ENCODE measurements around the gene TTLL13.
"Not testable (repeated sequence)": the region's sequence is repeated elsewhere in the genome, so short reads cannot be mapped to it uniquely, and the experiment has no call there.

The TTLL13 gene

DNA sequence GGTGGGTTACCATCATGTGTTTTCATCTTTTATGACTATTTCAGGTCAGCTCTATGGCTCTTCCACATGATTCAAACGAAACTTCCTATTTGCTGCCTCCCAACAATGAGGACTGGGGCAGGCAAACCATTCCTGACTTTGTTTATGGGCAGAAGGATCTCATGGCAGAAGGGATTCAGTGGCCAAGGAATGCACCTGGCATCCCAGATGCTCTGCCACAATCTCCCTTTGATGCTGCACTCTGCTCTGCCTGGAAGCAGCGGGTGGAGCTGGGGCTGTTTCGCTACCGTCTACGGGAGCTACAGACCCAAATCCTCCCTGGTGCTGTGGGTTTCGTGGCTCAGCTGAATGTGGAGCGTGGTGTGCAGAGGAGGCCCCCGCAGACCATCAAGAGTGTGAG, 8.5 kb upstream of the TTLL13 start:
- no peak for DNase-seq

DNA sequence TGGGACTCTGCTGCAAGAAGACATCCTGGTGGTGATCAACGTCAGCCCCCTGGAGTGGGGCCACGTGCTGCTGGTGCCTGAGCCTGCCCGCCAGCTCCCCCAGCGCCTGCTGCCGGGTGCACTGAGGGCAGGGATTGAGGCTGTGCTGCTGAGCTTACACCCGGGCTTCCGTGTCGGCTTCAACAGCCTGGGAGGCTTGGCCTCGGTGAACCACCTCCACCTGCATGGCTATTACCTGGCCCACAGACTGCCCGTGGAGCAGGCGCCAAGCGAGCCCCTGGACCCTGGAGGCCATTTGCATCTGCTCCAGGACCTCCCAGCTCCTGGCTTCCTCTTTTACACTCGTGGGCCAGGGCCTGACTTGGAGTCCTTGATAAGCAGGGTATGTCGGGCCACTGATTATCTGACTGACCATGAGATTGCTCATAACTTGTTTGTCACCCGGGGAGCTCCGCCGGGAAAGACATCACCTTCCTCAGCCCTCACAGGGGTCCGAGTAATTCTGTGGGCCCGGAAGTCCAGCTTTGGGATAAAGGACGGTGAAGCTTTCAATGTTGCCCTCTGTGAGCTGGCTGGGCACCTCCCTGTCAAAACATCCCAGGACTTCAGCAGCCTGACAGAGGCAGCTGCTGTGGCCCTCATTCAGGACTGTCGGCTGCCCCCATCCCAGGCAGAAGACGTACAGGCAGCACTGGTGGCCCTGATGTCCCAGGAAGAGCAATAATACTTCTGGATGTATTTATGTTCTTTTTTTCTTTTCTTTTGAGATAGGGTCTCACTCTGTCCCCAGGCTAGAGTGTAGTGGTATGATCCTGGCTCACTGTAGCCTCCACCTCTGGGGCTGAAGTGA, 7.8 kb upstream of the TTLL13 start:
- DNase-seq = no peak

DNA sequence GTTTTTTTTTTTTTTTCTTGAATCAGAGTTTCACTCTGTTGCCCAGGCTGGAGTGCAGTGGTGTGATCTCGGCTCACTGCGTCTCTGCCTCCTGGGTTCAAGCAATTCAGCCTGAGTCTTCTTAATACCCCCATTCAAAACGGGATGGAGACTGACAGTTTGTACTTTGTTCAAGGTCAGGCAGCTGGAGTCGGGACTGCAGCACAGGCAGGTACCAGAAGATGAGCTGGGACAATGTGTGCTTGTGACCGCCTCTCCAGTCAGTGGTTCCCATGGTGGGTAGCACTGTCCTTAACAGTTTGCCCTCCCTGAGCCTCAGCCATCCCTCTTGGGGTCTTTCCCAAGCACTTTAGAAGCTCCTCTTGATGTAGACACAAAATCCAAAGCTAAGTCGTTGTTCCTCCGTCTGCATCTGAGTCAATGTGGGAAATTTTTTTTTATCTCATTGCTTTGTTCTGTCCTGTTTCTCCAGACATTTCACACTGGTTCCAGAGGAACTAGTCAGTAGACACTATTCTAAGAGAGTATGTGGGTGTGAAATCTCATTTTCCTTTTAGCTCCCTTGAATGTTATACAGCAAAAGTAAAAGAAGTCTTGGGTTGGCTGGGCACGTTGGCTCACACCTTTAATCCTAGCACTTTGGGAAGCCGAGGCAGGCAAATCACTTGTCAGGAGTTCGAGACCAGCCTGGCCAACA, 5.3 kb upstream of the TTLL13 start:
- no peak for DNase-seq

DNA sequence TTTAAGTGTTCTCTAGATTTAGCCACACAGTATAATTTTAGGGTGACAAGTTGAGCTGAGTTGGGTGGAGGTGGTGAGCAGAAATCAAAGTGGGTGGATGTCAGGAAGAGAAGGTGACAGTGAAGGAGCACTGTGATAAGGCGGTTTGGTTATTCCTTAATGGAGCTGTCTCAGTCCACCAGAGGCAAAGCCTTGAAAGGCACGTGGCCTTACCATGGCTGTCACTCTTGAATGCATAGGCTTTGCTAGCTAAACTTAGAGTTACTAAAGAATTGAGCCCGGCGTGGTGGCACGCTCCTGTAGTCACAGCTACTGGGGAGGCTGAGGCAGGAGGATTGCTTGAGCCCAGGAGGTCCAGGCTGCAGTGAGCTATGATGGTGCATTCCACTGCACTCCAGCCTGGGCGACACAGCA, 560 bp upstream of the TTLL13 start:
- no peak for DNase-seq

DNA sequence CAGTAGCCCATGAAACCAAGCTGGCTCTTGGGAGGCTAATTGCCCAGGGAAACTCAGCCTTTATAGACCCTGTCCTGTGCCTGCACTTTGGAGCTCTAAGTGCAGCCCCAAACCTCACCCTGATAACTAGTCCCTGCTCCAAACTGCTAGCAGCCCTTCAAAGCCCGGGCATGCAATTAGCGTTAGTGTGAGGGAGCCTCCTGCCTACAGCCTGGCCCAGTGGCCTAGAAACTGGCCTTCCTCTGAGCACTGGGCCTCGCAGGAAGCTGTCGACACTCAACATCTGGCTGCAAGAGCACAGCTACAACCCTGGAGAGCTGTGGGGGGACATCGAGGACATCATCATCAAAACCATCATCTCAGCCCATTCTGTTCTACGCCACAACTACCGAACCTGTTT, 8.4 kb downstream of the TTLL13 start:
- no peak for DNase-seq

DNA sequence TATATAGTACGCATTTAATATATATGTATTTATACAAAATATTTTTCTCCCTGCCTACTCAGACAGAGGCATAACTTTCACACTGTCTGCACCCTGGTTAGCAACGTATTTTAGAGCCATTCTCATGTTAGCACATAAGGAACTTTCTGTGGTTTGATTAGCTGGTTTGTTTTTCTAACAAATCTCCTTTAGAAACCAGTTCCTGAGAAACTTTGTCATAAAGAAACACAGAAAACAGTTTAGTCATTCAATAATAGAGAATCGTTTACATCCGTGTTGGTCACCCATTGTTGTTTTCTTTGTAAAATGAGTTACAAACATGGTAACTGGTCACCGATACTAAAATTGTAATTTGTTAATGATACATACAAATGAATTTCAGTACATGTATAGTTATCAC, 10.2 kb downstream of the TTLL13 start:
- DNase-seq = no peak

DNA sequence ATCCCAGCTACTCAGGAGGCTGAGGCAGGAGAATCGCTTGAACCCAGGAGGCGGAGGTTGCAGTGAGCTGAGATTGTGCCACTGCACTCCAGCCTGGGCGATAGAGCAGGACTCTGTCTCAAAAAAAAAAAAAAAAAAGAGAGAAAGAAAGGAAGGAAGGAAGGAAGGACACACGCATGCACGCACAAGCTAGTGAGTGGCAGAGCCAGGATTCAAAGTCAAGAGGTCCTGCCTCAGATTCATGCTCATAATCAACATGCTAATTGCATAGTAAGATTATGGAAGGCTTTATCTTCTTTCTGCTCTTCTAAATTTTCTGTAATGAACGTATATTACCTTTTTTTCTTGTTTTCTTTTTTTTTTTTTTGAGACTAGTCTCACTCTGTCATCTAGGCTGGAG, 11.4 kb downstream of the TTLL13 start:
- DNase-seq = not testable (repeated sequence)

DNA sequence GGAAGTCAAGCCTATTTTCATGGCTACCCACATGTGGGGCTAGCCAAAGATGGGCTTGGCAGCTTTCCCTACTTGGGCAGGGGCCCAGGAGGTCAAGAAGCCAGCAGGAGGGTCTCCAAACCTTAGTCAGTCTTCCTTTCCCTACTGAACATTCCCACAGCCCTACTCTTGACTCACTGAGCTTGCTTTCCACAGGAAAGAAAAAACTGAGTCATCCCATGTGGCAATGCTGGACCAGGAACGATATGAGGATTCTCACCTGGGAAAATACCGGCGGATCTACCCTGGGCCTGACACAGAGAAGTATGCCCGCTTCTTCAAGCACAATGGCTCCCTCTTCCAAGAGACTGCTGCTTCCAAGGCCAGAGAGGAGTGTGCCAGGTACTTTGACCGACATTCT, 12.5 kb downstream of the TTLL13 start:
- no peak for DNase-seq

DNA sequence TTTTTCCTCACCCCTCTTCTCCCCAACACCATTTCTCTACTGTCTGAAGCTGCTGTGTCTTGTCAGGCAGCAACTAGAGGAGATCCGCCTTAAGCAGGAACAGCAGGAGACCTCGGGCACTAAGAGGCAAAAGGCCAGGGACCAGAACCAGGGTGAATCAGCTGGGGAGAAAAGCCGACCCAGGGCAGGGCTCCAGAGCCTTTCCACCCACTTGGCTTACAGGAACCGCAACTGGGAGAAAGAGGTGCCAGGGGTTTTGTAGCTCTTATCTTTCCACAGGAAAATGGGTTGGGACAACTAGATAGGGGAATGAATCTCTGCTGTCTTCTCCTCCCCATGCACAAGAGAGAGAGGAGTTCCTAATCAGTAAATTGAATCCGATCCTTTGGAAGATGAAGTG, 13.1 kb downstream of the TTLL13 start:
- DNase-seq = no peak

DNA sequence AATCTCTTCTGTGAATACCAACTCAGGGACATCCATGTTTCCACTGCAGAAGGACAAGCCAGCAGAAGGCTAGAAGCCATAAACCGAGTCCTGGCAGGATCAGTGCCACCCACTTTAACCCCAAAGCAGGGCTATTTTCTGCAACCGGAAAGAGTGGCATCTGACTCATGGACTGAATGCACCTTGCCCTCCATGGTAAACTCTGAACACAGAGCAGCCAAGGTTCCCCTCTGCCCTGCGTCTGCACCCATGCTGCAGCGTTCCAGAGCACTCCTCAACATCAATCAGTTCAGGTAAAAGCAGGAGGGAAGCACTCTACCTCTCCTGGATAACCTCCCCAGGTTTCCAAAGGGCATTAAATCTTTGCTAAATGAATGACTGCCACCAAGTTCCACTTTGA, 15.3 kb downstream of the TTLL13 start:
- DNase-seq = peak in 1 of 2 experiments; percentile 8

DNA sequence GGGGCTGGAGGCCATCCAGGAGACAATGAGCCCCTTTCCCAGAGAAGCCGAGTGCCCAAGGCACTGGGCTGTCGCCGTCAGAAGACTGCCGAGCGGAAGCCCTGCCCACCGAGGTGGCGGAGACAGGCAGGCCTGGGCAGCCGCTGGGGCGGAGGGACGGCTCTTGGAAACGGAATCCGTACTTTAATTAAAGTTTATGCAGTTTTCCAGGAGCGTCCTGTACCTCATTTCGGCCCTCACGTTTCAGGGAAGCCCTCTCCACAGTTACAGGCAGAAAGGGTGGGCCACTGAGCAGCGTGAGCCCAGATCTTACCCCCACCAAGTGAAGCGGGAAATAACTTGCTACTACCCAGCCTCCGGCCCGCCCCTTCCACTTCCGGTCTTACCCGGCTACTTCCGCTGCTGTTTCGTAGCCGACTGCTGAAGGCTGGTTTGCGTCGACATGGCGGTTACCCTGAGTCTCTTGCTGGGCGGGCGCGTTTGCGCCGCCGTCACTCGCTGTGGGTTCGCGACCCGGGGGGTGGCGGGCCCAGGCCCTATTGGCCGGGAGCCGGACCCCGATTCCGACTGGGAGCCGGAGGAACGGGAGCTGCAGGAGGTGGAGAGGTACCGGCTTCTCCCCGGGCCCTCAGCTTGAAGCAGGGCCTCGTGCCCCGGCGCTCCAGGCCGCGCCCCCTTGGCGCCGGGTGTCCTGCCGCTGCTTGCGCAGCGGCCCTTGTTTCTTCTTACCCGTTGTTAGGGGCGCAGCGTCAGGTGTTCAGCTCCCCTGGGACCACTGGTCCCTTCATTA, 16.1 kb downstream of the TTLL13 start, which contains the start of gene NGRN:
Gene NGRN, plus strand, starts transcription at position 402 of the 790 bp plus-strand sequence. Its CDS starts 41 bp downstream, at position 443.
- DNase-seq = peak; percentile 87 to 89

DNA sequence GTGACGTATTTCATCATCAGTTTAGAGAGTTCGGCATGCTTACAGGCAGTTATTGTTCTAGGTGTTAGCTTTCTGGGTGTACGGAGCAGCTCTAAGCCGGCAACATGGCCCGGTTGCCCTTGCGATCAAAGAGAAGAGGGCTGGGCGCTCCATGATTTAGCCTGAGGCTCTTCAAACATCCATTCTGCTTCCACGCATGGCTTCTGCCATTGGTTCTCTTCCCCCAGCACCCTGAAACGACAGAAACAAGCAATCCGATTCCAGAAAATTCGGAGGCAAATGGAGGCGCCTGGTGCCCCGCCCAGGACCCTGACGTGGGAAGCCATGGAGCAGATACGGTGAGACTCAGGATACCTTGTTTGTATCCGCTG, 16.7 kb downstream of the TTLL13 start:
- peak; percentile 26 to 27 for DNase-seq

DNA sequence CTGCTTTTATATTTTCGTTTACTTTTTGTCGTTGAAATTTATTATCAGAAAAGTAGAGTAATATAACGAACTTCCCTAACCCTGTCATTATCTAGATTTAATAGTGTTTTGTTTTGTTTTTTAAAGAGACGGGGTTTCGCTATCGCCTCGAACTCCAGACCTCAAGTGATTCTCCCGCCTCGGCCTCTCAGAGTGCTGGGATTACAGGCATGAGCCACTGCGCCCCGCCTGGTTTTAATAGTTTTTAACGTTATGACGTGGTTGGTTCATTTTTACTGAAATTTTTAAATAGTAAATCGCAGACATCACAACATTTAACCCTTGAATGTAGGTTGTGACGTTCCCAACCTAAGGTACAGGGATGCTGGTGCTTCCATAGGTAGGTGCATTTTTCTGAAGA, 17.1 kb downstream of the TTLL13 start:
- DNase-seq = peak in 1 of 2 experiments; percentile 9

DNA sequence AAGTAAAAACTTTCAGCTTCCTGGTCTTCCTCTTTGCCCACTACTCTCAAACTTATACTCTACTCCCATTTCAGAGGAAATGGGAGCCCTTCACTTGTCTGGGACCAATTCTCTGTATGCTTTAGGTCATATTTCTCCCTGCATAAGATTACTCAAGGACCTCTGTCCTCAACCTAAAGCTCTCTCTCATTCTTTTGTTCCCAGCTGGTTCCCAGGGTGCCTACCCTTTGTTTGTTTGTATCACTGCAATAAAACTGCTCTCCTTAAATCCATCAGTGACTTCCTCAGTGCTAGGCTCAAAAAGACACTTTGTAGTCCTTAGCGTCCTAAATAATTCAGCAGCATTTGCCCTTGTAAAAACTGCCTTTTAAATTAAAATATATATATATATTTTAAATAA, 19.1 kb downstream of the TTLL13 start:
- DNase-seq = no peak

DNA sequence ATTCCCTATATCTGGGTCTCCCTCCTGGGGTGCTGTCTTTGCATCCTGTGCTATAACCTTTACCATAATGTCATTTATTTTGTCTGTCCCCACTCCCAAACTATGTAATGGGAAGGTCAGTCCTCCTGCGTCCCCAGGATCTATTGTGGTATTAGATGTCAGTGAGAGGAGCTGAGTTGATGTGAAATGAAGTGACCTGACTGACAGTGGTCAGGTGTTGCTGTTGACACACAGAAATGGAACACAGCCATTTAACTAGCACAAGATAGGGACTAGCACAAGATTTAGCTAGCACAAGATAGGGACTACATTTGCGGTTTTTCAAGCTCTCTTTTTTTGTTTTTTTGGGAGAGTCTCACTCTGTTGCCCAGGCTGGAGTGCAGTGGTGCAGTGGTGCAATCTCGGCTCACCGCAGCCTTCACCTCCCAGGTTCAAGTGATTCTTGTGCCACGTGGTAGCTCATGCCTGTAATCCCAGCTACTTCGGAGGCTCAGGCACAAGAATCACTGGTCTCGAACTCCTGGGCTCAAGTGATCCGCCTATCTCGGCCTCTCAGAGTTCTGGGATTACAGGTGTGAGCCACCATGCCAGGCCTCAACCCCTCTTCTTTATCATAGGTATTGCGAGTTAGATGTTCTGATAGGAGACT, 21.3 kb downstream of the TTLL13 start:
- no peak for DNase-seq

DNA sequence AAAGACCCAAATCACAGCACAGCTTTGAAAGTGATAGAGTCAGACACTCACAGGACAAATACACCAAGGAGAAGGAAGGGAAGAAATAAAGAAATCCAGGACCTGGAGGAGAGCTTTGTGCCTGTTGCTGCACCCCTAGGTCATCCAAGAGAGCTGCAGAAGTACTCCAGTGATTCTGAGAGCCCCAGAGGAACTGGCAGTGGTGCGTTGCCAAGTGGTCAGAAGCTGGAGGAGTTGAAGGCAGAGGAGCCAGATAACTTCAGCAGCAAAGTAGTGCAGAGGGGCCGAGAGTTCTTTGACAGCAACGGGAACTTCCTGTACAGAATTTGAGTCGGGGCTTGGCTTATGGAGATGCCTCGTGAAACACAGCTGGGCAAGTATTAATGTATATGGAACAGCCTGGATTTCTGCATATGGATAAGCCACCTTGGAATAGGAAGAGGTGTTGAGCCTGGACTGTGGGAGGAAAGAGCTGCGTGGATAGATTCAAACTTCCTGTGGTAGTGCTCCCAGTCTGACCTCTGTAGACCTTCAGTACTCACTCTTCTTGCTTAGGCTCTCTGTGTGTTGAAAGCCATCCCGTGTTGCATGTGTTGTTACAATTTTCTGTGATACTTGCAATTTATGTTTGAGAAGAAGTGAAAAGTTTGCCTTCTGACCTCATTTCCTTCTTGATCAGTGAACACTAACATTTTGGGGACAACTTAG, 22.3 kb downstream of the TTLL13 start:
- no peak for DNase-seq

DNA sequence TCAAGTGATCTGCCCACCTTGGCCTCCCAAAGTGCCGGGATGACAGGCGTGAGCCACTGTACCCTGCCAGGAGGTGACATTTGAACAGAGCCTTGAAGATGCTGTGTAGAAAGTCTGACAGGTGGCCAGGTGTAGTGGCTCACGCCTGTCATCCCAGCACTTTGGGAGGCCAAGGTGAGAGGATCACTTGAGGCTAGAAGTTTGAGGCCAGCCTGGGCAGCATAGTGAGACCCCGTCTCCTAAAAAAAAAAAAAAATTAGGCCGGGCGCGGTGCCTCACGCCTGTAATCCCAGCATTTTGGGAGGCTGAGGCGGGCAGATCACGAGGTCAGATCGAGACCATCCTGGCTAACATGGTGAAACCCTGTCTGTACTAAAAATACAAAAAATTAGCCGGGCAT, 29.1 kb downstream of the TTLL13 start:
- not testable (repeated sequence) for DNase-seq

DNA sequence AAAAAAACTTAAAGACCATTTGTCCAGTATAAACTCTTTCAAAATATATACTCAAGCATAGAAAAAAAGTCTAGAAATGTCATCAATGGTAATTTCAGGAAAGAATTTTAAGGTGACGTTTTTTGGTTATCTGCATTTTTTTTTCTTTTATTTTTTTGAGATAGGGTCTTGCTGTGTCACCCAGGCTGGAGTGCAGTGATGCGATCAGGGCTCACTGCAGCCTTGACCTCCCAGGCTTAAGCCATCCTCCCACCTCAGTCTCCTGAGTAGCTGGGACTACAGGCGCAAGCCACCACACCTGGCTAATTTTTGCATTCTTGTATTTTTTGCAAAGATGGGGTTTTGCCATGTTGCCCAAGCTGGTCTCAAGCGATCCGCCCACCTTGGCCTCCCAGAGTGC, 31.4 kb downstream of the TTLL13 start:
- DNase-seq = not testable (repeated sequence)

DNA sequence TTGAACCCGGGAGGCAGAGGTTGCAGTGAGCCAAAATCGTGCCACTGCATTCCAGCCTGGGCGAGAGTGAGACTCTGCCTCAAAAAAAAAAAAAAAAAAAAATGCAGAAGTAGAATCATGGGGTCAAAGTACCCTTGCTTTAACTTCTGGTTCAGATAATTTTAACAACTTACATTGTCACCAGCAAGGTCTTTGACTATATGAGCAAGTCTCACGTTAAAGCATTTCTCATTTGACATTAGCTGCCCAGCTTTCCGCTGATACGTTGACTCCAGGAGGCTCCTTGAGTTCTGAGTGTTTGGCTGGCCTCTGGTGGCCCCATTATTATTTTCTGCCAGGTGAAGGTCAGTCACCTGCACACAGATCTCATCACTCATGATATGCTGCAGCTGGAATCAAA, 32.3 kb downstream of the TTLL13 start:
- not testable (repeated sequence) for DNase-seq

DNA sequence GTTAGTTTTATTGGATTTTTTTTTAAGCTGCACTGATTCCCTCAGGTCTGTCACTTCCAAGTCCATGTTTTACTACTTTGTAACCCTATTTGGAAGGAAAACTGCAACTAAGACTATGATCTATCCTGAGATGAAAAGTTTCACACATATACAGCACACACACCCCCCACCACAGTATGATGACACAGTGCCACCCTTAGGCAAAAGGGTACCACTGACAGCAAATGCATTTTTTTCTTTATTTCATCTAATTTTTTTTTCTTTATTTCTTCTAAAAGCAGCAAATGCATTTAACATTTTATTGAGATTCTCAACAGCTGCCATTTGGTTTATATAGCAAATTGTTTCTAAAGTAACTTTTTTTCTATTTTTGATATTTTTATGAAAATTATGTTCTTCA, 37.3 kb downstream of the TTLL13 start:
- peak; percentile 36 to 38 for DNase-seq

DNA sequence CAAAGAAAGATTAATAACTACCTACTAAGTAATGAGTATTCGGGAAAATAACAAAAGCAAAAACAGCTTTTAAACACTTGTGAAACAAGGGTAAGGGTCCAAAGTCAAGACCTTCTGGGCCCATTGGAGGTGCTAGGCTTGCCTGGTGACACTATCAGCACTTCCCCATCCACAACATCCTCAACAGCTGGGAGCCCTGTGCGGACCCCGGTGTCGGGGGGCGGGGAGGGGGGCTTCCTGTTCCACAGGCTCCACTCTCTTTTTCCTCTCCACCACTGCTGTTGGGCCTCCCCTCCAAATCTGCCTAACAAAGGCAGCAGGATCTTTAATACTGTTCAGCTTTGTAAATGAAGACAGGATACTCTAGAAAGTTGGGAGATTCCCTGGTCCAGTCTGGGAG, 37.7 kb downstream of the TTLL13 start:
- no peak for DNase-seq

DNA sequence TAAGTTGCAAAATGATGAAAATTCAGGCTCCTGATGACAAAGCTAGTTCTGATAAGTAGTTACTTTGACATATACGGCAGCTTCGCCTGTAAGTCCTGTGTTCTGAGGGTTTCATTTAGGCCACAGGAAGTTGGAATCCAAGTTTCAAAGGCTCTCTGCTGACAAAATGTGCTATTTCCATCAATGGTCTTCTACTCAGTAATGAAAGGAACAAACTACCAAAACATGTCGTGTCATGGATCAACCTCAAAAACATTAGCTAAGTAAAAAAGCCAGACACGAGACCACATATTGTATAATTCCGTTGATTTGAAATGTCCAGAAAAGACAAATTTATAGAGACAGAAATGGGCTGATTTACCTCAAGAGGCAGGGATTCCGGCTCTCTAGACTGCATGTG, 38.6 kb downstream of the TTLL13 start:
- DNase-seq = no peak

Measured in activated CD4-positive, alpha-beta T cell treated with anti-CD3 and anti-CD28 coated beads, Interleukin-2, amount 50 U/mL, for 4 hours (primary cell).